Tibial nerve (tissue), 4 donors: Measurements from ENCODE around the gene ATP7B. TPM values are rescaled to one million over a fixed set of nuclear protein-coding genes. Genes with fewer than 3 reads are reported as not detected.

Source experiments
- DNase-seq, 2 donors: peaks; one replicate each; pipeline ENCODE4 v3.0.0-alpha.2; 2019; ENCODE audit warnings: low spot score in 2 of 2
- H3K27ac ChIP-seq, 4 donors: fragments of 200-600 bp; sonication (generic) in 3 of 4; one replicate each; pipeline ENCODE4 v1.5.1; 2017 to 2019; ENCODE audit warnings: mild to moderate bottlenecking in 1 of 4
- H3K27me3 ChIP-seq, 2 donors: fragments of 200-600 bp; sonication (generic) in 1 of 2; one replicate each; pipeline versions ENCODE4 v1.5.1 to v1.6.0; 2017 to 2019
- H3K36me3 ChIP-seq, 3 donors: fragments of 200-600 bp; sonication (generic); one replicate each; pipeline ENCODE4 v1.5.1; 2018 to 2019
- H3K4me1 ChIP-seq, 4 donors: fragments of 200-600 bp; sonication (generic) in 3 of 4; one replicate each; pipeline ENCODE4 v1.5.1; 2017 to 2019
- H3K4me3 ChIP-seq, 4 donors: fragments of 200-600 bp; sonication (generic) in 3 of 4; one replicate each; pipeline ENCODE4 v1.5.1; 2017 to 2019; ENCODE audit warnings: mild to moderate bottlenecking in 1 of 4, moderate library complexity in 1 of 4
- H3K9me3 ChIP-seq, 4 donors: fragments of 200-600 bp; sonication (generic) in 3 of 4; one replicate each; pipeline ENCODE4 v1.5.1; 2017 to 2019
- CTCF ChIP-seq, 5 experiments: fragments of 200-600 bp in 3 of 5; fragments of 450-650 bp in 2 of 5; sonication (generic) in 3 of 5; IDR thresholded peaks; one replicate each; pipeline ENCODE4 v1.5.1; 2016 to 2019; ENCODE audit warnings: antibody characterized with exemption in 5 of 5, mild to moderate bottlenecking in 3 of 5, moderate library complexity in 2 of 5
- EP300 ChIP-seq, 2 donors: sonication (generic); formaldehyde crosslinking; IDR thresholded peaks; one replicate each; pipeline ENCODE4 v1.6.1; 2017; ENCODE audit warnings: antibody characterized with exemption in 2 of 2, mild to moderate bottlenecking in 1 of 2
- POLR2A ChIP-seq, 2 donors: fragments of 450-650 bp; IDR thresholded peaks; one replicate each; pipeline ENCODE4 v1.6.1; 2017; ENCODE audit warnings: antibody characterized with exemption in 2 of 2, mild to moderate bottlenecking in 2 of 2, moderate library complexity in 2 of 2
- WGBS, 2 donors: methylation state at CpG; one replicate each; pipeline ENCODE4 v1.1.5; 2018; 5-methylcytosine and 5-hydroxymethylcytosine counted together
- total RNA-seq, 4 donors: library from RNA; depleted of rRNA; stranded (reverse); fragments of >200 nt; gene quantifications; one replicate each; pipeline ENCODE4 v1.1.0, GENCODE V29; 2016

ATP7B gene
- total RNA-seq, 4 donors from 2014 or later, result 5.1 to 8.4 (median 6.7) TPM

- peaks cover 0 to 80% (median 0%) of the 10 kb centered on the region in 3 donors for H3K36me3 ChIP-seq
These were observed 65.0 kb downstream of the ATP7B start for GRCh38 chr13:51946163-51946669.

GRCh38 chr13:51945149-51945548 is 66.1 kb downstream of the ATP7B start:
- TF ChIP-seq EP300 (IDR thresholded peaks at IDR 0.05), result no peak
- TF ChIP-seq POLR2A (IDR thresholded peaks at IDR 0.05), result no peak
- no peak for TF ChIP-seq CTCF (IDR thresholded peaks at IDR 0.05)
- no peaks in the 10 kb centered on the region for H3K4me1 ChIP-seq
- no peaks in the 10 kb centered on the region for H3K27me3 ChIP-seq
- H3K9me3 ChIP-seq, result no peaks in the 10 kb centered on the region
- no peak overlapping the region for H3K4me3 ChIP-seq
- no peak overlapping the region for H3K27ac ChIP-seq
- peaks cover 0 to 80% (median 0%) of the 10 kb centered on the region in 3 donors for H3K36me3 ChIP-seq
- no peak for DNase-seq
- 83 to 85% methylated on average over 12 of the region's 12 CpGs for whole genome bisulfite sequencing, 2 donors

More at GRCh38 chr13:51946163-51946669, 65.0 kb downstream of the ATP7B start:
- WGBS, 2 donors, result 89 to 91% methylated on average over 15 of the region's 15 CpGs
- TF ChIP-seq POLR2A (IDR thresholded peaks at IDR 0.05), result no peak
- DNase-seq, result no peak
- no peak overlapping the region for H3K27ac ChIP-seq
- H3K27me3 ChIP-seq, result no peaks in the 10 kb centered on the region
- no peaks in the 10 kb centered on the region for H3K4me1 ChIP-seq
- H3K9me3 ChIP-seq, result no peaks in the 10 kb centered on the region
- H3K4me3 ChIP-seq, result no peak overlapping the region

- no peak for TF ChIP-seq POLR2A (IDR thresholded peaks at IDR 0.05)
- no peak for TF ChIP-seq CTCF (IDR thresholded peaks at IDR 0.05)
- no peak for TF ChIP-seq EP300 (IDR thresholded peaks at IDR 0.05)
- peaks cover 0 to 74% (median 0%) of the 10 kb centered on the region in 3 donors for H3K36me3 ChIP-seq
- WGBS, 2 donors, result 87 to 92% methylated on average over 4 of the region's 4 CpGs
These were observed 66.8 kb downstream of the ATP7B start for GRCh38 chr13:51944428-51944827.

GRCh38 chr13:51943721-51944120 is 67.5 kb downstream of the ATP7B start:
- Histone ChIP-seq H3K27me3 (no peaks in the 10 kb centered on the region), H3K4me1 (no peaks in the 10 kb centered on the region), H3K36me3 (peaks cover 0 to 71% (median 0%) of the 10 kb centered on the region in 3 donors), H3K27ac (no peak overlapping the region), H3K9me3 (no peaks in the 10 kb centered on the region), H3K4me3 (no peak overlapping the region)
- no peak for DNase-seq
- no peak for TF ChIP-seq EP300 (IDR thresholded peaks at IDR 0.05)
- no peak for TF ChIP-seq CTCF (IDR thresholded peaks at IDR 0.05)
- TF ChIP-seq POLR2A (IDR thresholded peaks at IDR 0.05), result no peak
- 81 to 88% methylated on average over 8 of the region's 8 CpGs for WGBS, 2 donors

More at GRCh38 chr13:51944428-51944827, 66.8 kb downstream of the ATP7B start:
- Histone ChIP-seq H3K27ac (no peak overlapping the region), H3K9me3 (no peaks in the 10 kb centered on the region), H3K4me3 (no peak overlapping the region), H3K4me1 (no peaks in the 10 kb centered on the region), H3K27me3 (no peaks in the 10 kb centered on the region)
- no peak for DNase-seq

- Histone ChIP-seq H3K36me3 (peaks cover 0 to 85% (median 0%) of the 10 kb centered on the region in 3 donors), H3K27me3 (no peaks in the 10 kb centered on the region), H3K4me1 (no peaks in the 10 kb centered on the region), H3K27ac (no peak overlapping the region), H3K4me3 (no peak overlapping the region), H3K9me3 (no peaks in the 10 kb centered on the region)
- WGBS, 2 donors, result 64 to 81% methylated on average over 9 of the region's 9 CpGs
- no peak for TF ChIP-seq CTCF (IDR thresholded peaks at IDR 0.05)
- no peak for TF ChIP-seq POLR2A (IDR thresholded peaks at IDR 0.05)
- no peak for TF ChIP-seq EP300 (IDR thresholded peaks at IDR 0.05)
- DNase-seq, result no peak
These were observed 69.1 kb downstream of the ATP7B start for GRCh38 chr13:51942189-51942588.
